Stimulated activated CD4-positive, alpha-beta T cell treated with anti-CD3 and anti-CD28 coated beads, Interleukin-12 subunit alpha, Interleukin-12 subunit beta, amount 100 ng/mL, for 24 hours (primary cell): ENCODE results near the gene CHML.

Source experiments
- DNase-seq, 2 experiments: peaks; one replicate each; pipeline ENCODE4 v3.0.0-alpha.2; 2020; ENCODE audit warnings: low read depth in 2 of 2

Gene CHML

GRCh38 chr1:241617426-241617825 is 22.7 kb downstream of the CHML start:
- no peak for DNase-seq

- DNase-seq: no peak
Observed at GRCh38 chr1:241615043-241615974, 24.9 kb downstream of the CHML start.

GRCh38 chr1:241614572-241614971 is 25.6 kb downstream of the CHML start:
- DNase-seq: no peak

GRCh38 chr1:241614144-241614543 is 26.0 kb downstream of the CHML start:
- no peak for DNase-seq

- DNase-seq: no peak
Observed at GRCh38 chr1:241612533-241613477, 27.4 kb downstream of the CHML start.

GRCh38 chr1:241611736-241612135 is 28.4 kb downstream of the CHML start:
- DNase-seq: no peak

- DNase-seq: no peak
Observed at GRCh38 chr1:241611063-241611462, 29.1 kb downstream of the CHML start.

GRCh38 chr1:241610056-241610815 is 29.9 kb downstream of the CHML start:
- no peak for DNase-seq

- DNase-seq: no peak
Observed at GRCh38 chr1:241608379-241609033, 31.7 kb downstream of the CHML start.

GRCh38 chr1:241607497-241607896 is 32.7 kb downstream of the CHML start:
- no peak for DNase-seq

- no peak for DNase-seq
Observed at GRCh38 chr1:241606544-241606943, 33.6 kb downstream of the CHML start.

- no peak for DNase-seq
Observed at GRCh38 chr1:241605146-241605805, 34.9 kb downstream of the CHML start.

- DNase-seq: no peak
Observed at GRCh38 chr1:241603731-241604245, 36.4 kb downstream of the CHML start.

GRCh38 chr1:241600496-241600901 is 39.7 kb downstream of the CHML start:
- no peak for DNase-seq

GRCh38 chr1:241598249-241598648 is 41.9 kb downstream of the CHML start:
- no peak for DNase-seq

GRCh38 chr1:241596633-241597032 is 43.5 kb downstream of the CHML start:
- no peak for DNase-seq

- DNase-seq: no peak
Observed at GRCh38 chr1:241593186-241593585, 47.0 kb downstream of the CHML start.

GRCh38 chr1:241592273-241592958 is 47.8 kb downstream of the CHML start:
- no peak for DNase-seq

- no peak for DNase-seq
Observed at GRCh38 chr1:241591736-241592135, 48.4 kb downstream of the CHML start.

GRCh38 chr1:241591317-241591716 is 48.9 kb downstream of the CHML start:
- no peak for DNase-seq
